SU-DHL-6 (cell line): ENCODE results near the gene CCR7.

Source experiments
- H2AFZ ChIP-seq: fragments of 200-600 bp; sonication (generic); 2 replicates; pipeline ENCODE4 v1.6.1; 2014; ENCODE audit warnings: low read depth, mild to moderate bottlenecking, moderate library complexity, mixed read lengths, antibody characterized with exemption, low read length; ENCODE audit not compliant: severe bottlenecking
- H3F3A ChIP-seq: fragments of 200-600 bp; shearing (Covaris generic); 2 replicates; pipeline ENCODE4 v1.6.0; 2016; ENCODE audit warnings: antibody characterized with exemption, mild to moderate bottlenecking; ENCODE audit not compliant: insufficient read depth
- H3K27ac ChIP-seq: fragments of 200-600 bp; sonication (generic); 2 replicates; pipeline ENCODE4 v1.5.1; 2016; ENCODE audit warnings: low read depth, mild to moderate bottlenecking, low read length, moderate library complexity, mixed read lengths
- H3K27me3 ChIP-seq: fragments of 200-600 bp; sonication (generic), shearing (Covaris generic); 2 replicates; pipeline ENCODE4 v1.6.0; 2014; ENCODE audit warnings: mild to moderate bottlenecking, low read length
- H3K36me3 ChIP-seq: fragments of 200-600 bp; sonication (generic); 2 replicates; pipeline ENCODE4 v1.6.1; 2014; ENCODE audit warnings: mild to moderate bottlenecking, low read length, mixed read lengths
- H3K4me2 ChIP-seq: fragments of 300-600, 200-600 bp; shearing (Covaris generic), sonication (generic); 2 replicates; pipeline ENCODE4 v1.6.0; 2014; ENCODE audit warnings: low read length, low read depth, mild to moderate bottlenecking; ENCODE audit not compliant: poor library complexity, severe bottlenecking
- H3K4me3 ChIP-seq: fragments of 200-600 bp; sonication (generic); 2 replicates; pipeline ENCODE4 v1.5.1; 2014; ENCODE audit warnings: antibody characterized with exemption, low read length, mild to moderate bottlenecking, mixed read lengths; ENCODE audit not compliant: insufficient read depth, poor library complexity, severe bottlenecking
- H3K79me2 ChIP-seq: fragments of 200-600 bp; sonication (generic); 2 replicates; pipeline ENCODE4 v1.6.1; 2014; ENCODE audit warnings: mild to moderate bottlenecking, low read length, moderate library complexity; ENCODE audit not compliant: insufficient read depth
- H3K9ac ChIP-seq: fragments of 200-600 bp; sonication (generic); 2 replicates; pipeline ENCODE4 v1.7.0; 2014; ENCODE audit warnings: mild to moderate bottlenecking, low read length
- H3K9me2 ChIP-seq: fragments of 200-600 bp; sonication (generic); replicated peaks from 2 replicates; pipeline ENCODE4 v1.6.1; 2014; ENCODE audit warnings: low read length; ENCODE audit not compliant: insufficient read depth
- H3K9me3 ChIP-seq: fragments of 200-600 bp; sonication (generic); 2 replicates; pipeline ENCODE4 v1.6.1; 2014; ENCODE audit warnings: low read length, mixed read lengths; ENCODE audit not compliant: insufficient read depth
- H4K20me1 ChIP-seq: fragments of 200-600 bp; sonication (generic); 2 replicates; pipeline ENCODE4 v1.6.1; 2014; ENCODE audit warnings: low read depth, mild to moderate bottlenecking, antibody characterized with exemption, low read length, moderate library complexity, mixed read lengths
- EZH2phosphoT487 ChIP-seq: fragments of 200-600 bp; sonication (generic), shearing (Covaris generic); conservative IDR thresholded peaks from 2 replicates; pipeline ENCODE4 v1.6.1; 2018; ENCODE audit warnings: mild to moderate bottlenecking, antibody characterized with exemption, low read length, moderate library complexity, mixed read lengths
- TF ChIP-seq, protein P1 (sequence below): fragments of 200-600 bp; sonication (generic); IDR thresholded peaks from one replicate; pipeline ENCODE4 v1.5.1; 2017; ENCODE audit warnings: antibody characterized with exemption, mild to moderate bottlenecking, low read length, moderate library complexity; ENCODE audit not compliant: insufficient read depth, poor library complexity, severe bottlenecking

CCR7 gene

DNA sequence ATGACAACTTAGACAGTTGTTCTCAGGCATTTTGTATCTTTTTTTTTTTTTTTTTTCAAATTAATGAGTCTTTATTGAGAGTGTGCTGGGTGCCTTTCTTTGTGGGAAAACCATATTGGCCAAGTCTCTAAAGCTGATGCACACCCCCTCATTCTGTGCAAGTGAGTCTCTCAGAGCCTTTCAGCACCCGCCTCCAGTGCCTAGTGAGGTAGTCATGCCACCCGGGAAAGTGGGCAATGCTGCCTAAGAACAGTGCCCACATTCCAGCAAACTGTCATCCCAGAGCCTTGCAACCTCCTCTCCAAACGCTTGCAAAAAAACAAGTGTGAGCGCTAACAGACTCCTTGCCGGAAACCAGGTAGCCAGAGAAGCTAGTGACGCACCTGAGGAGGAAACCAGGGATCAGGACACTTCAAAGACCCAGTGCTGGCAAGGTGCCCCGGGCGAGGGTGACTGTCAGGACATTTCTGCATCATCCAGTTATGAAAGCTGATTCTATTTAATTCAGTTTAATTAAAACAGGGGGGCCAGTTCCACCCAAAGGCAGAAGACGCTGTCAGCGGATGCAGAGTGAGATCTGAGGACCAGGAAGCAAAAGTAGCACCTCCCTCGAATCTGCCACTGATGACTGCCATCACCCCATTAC lies 47.5 kb upstream of the CCR7 start:
- H3F3A ChIP-seq, result no peaks in the 10 kb centered on the region; the same call in 1 of the 2 replicates
- no peaks in the 10 kb centered on the region for H3K9me2 ChIP-seq
- H3K9ac ChIP-seq, result no peak overlapping the region
- H3K9me3 ChIP-seq, result no peaks in the 10 kb centered on the region
- no peaks in the 10 kb centered on the region for H3K79me2 ChIP-seq
- no peaks in the 10 kb centered on the region for H3K27me3 ChIP-seq
- H3K4me2 ChIP-seq, result no peak overlapping the region
- no peak for TF ChIP-seq EZH2phosphoT487
- TF ChIP-seq, protein P1, sequence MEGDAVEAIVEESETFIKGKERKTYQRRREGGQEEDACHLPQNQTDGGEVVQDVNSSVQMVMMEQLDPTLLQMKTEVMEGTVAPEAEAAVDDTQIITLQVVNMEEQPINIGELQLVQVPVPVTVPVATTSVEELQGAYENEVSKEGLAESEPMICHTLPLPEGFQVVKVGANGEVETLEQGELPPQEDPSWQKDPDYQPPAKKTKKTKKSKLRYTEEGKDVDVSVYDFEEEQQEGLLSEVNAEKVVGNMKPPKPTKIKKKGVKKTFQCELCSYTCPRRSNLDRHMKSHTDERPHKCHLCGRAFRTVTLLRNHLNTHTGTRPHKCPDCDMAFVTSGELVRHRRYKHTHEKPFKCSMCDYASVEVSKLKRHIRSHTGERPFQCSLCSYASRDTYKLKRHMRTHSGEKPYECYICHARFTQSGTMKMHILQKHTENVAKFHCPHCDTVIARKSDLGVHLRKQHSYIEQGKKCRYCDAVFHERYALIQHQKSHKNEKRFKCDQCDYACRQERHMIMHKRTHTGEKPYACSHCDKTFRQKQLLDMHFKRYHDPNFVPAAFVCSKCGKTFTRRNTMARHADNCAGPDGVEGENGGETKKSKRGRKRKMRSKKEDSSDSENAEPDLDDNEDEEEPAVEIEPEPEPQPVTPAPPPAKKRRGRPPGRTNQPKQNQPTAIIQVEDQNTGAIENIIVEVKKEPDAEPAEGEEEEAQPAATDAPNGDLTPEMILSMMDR, result no peak
- no peaks in the 10 kb centered on the region for H4K20me1 ChIP-seq
- no peak overlapping the region for H3K27ac ChIP-seq
- H3K4me3 ChIP-seq, result no peak overlapping the region
- no peak overlapping the region for H2AFZ ChIP-seq
- no peaks in the 10 kb centered on the region for H3K36me3 ChIP-seq

DNA sequence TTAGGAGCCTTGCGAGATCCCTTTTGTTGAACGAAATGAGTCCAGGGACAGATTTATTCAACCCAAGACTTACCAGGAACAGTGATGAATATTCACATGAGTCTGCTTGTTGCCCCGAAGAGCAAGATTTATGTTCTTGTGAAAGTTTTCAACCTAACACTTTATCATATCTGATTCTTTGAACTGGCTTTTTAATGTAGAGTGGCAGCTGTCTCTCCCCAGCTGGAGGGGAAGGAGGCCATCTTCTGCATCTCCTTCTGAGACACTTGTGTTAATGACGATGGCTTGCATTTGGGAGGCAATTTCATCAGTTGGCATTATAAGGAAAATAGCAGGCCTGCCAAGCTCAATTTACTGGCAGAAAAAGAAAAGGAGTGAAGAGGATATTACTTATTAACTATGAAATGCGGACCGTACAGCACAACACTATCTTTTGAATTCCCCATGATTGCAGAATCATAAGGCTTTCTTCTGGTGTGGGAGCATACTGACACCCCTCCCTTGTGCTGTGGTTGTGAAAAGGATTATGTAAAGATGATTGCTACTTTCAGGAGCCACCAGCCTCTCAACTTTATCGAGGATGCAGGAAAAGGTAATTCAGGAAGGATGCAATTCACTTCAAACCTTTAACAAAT lies 46.7 kb upstream of the CCR7 start:
- no peak for TF ChIP-seq EZH2phosphoT487
- TF ChIP-seq, protein P1, result no peak
- no peaks in the 10 kb centered on the region; the same call in 1 of the 2 replicates for H3F3A ChIP-seq
- no peaks in the 10 kb centered on the region for H3K9me3 ChIP-seq
- H3K4me2 ChIP-seq, result no peak overlapping the region
- H3K9me2 ChIP-seq, result no peaks in the 10 kb centered on the region
- H3K36me3 ChIP-seq, result no peaks in the 10 kb centered on the region
- H2AFZ ChIP-seq, result no peak overlapping the region
- H3K79me2 ChIP-seq, result no peaks in the 10 kb centered on the region
- H3K27ac ChIP-seq, result no peak overlapping the region
- H3K27me3 ChIP-seq, result no peaks in the 10 kb centered on the region
- H4K20me1 ChIP-seq, result no peaks in the 10 kb centered on the region
- H3K4me3 ChIP-seq, result no peak overlapping the region
- H3K9ac ChIP-seq, result no peak overlapping the region

DNA sequence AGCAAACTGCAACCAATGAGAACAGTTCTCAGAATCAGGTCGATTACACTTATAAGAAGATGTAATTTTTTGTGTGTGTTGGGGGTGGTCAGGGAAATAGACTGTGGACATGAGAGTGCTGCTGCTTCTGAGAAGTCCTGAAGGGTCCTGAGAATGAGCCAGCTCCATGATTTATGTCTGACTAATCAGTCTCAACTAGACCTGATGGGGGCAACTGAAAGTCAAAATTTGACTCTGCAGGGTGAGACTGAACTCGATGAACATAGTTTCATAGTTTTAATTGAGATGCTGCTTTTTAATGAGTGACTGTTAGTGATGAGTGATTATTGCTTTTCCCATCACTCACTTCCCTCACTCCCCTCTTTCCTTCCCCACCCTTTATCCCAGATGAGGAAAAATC lies 45.1 kb upstream of the CCR7 start:
- no peak for TF ChIP-seq EZH2phosphoT487
- TF ChIP-seq, protein P1, result no peak

More for the DNA sequence above, 45.1 kb upstream of the CCR7 start:
- Histone ChIP-seq H3K9me2 (no peaks in the 10 kb centered on the region), H3K27ac (no peak overlapping the region), H3K79me2 (no peaks in the 10 kb centered on the region), H3K9me3 (no peaks in the 10 kb centered on the region), H3K27me3 (no peaks in the 10 kb centered on the region), H3K9ac (no peak overlapping the region), H3F3A (no peaks in the 10 kb centered on the region; the same call in 1 of the 2 replicates), H4K20me1 (no peaks in the 10 kb centered on the region), H3K36me3 (no peaks in the 10 kb centered on the region), H3K4me2 (no peak overlapping the region), H2AFZ (no peak overlapping the region), H3K4me3 (no peak overlapping the region)
